Neutrophil (primary cell): ENCODE results near the gene CIB4.

Experiments
- H3K27ac ChIP-seq: fragments of 200-600 bp; sonication (generic); 2 replicates; pipeline ENCODE4 v1.5.1; 2016; ENCODE audit warnings: mild to moderate bottlenecking, moderate library complexity
- H3K27me3 ChIP-seq: fragments of 200-600 bp; sonication (generic); 2 replicates; pipeline ENCODE4 v1.6.0; 2016; ENCODE audit warnings: mild to moderate bottlenecking
- H3K36me3 ChIP-seq: fragments of 200-600 bp; sonication (generic); 2 replicates; pipeline ENCODE4 v1.5.1; 2017
- H3K4me1 ChIP-seq, 2 experiments: fragments of 200-600 bp in 1 of 2; sonication (generic) in 1 of 2; 1 replicate in 1 of 2; 2 replicates in 1 of 2; pipeline versions ENCODE4 v1.5.1 to v1.6.1; 2013 to 2016; ENCODE audit warnings: low read depth in 1 of 2, low read length in 1 of 2, mild to moderate bottlenecking in 1 of 2, moderate library complexity in 1 of 2; ENCODE audit not compliant: control insufficient read depth in 1 of 2, insufficient read depth in 1 of 2
- H3K4me3 ChIP-seq, 2 experiments: fragments of 200-600 bp in 1 of 2; sonication (generic) in 1 of 2; 1 replicate in 1 of 2; 2 replicates in 1 of 2; pipeline ENCODE4 v1.5.1; 2013 to 2016; ENCODE audit warnings: low read depth in 1 of 2, low read length in 1 of 2, mild to moderate bottlenecking in 1 of 2, moderate library complexity in 1 of 2
- H3K9me3 ChIP-seq: fragments of 200-600 bp; sonication (generic); 2 replicates; pipeline ENCODE4 v1.5.1; 2016
- CTCF ChIP-seq: fragments of 200-600 bp; sonication (generic); IDR thresholded peaks from 2 replicates; pipeline ENCODE4 v1.5.1; 2016; ENCODE audit warnings: antibody characterized with exemption

Gene CIB4

GRCh38 chr2:26561376-26561775, 79.8 kb downstream of the CIB4 start:
- Histone ChIP-seq H3K27me3 (peaks cover 100% of the 10 kb centered on the region), H3K36me3 (no peaks in the 10 kb centered on the region), H3K4me3 (no peak overlapping the region), H3K4me1 (peaks cover 3 to 5% of the 10 kb centered on the region in 2 experiments), H3K27ac (no peak overlapping the region), H3K9me3 (no peaks in the 10 kb centered on the region)
- TF ChIP-seq CTCF, result no peak

- no peak for TF ChIP-seq CTCF
- Histone ChIP-seq H3K36me3 (no peaks in the 10 kb centered on the region), H3K4me1 (peaks cover 3 to 5% of the 10 kb centered on the region in 2 experiments), H3K27ac (no peak overlapping the region), H3K9me3 (no peaks in the 10 kb centered on the region), H3K27me3 (peaks cover 100% of the 10 kb centered on the region), H3K4me3 (no peak overlapping the region)
These were observed 80.3 kb downstream of the CIB4 start for GRCh38 chr2:26560892-26561291.

GRCh38 chr2:26559556-26559955, 81.6 kb downstream of the CIB4 start:
- H3K4me3 ChIP-seq, result no peak overlapping the region
- no peak for TF ChIP-seq CTCF
- H3K36me3 ChIP-seq, result no peaks in the 10 kb centered on the region
- peaks cover 94% of the 10 kb centered on the region for H3K27me3 ChIP-seq
- no peaks in the 10 kb centered on the region for H3K9me3 ChIP-seq
- H3K27ac ChIP-seq, result no peak overlapping the region
- peaks cover 3 to 5% of the 10 kb centered on the region in 2 experiments for H3K4me1 ChIP-seq

- H3K27me3 ChIP-seq, result peaks cover 89% of the 10 kb centered on the region
- TF ChIP-seq CTCF, result no peak
These were observed 82.1 kb downstream of the CIB4 start for GRCh38 chr2:26559044-26559405.

GRCh38 chr2:26558271-26559043, 82.7 kb downstream of the CIB4 start:
- H3K4me3 ChIP-seq, result no peak overlapping the region
- peaks cover 3 to 5% of the 10 kb centered on the region in 2 experiments for H3K4me1 ChIP-seq
- H3K27me3 ChIP-seq, result peaks cover 83% of the 10 kb centered on the region
- no peak overlapping the region for H3K27ac ChIP-seq
- H3K36me3 ChIP-seq, result no peaks in the 10 kb centered on the region
- H3K9me3 ChIP-seq, result no peaks in the 10 kb centered on the region
- TF ChIP-seq CTCF, result no peak

More at GRCh38 chr2:26559044-26559405, 82.1 kb downstream of the CIB4 start:
- Histone ChIP-seq H3K36me3 (no peaks in the 10 kb centered on the region), H3K9me3 (no peaks in the 10 kb centered on the region), H3K27ac (no peak overlapping the region), H3K4me1 (peaks cover 3 to 5% of the 10 kb centered on the region in 2 experiments), H3K4me3 (no peak overlapping the region)
